HFF-Myc (cell line): ENCODE results near the gene SGMS2.

Experiments used
- DNase-seq: peaks from one replicate; pipeline ENCODE4 v3.0.0-alpha.2; 2011; ENCODE audit warnings: low read depth; ENCODE audit errors: extremely low read depth
- H3K4me3 ChIP-seq: replicated peaks from 2 replicates; pipeline ENCODE4 v1.5.1; 2011; ENCODE audit warnings: low read depth, mild to moderate bottlenecking, control low read depth, low read length
- TF ChIP-seq, protein P1 (sequence below): IDR thresholded peaks from 2 replicates; pipeline ENCODE4 v1.5.1; 2012; ENCODE audit warnings: mild to moderate bottlenecking, low read depth, low read length, control low read depth; ENCODE audit errors: missing control alignments

SGMS2 gene

DNA sequence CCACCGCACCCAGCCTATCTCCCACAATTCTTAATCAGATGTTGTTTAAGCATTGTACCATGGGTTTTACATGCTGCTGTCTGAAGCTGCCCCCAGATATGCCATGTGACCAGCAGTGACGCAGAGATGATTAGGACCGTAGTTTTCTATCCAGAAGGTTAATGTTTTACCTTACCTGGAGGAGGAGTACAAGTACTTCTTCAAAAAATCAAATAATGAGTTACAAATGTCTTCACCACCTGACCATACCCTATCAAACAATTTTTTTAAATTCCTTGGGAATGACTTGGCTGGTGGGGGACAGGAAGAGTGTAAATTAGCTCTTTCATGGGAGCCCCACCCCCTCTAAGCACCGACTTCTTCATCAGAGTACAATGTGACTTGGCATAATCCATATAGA is 16.2 kb upstream of the SGMS2 start:
- TF ChIP-seq, protein P1, sequence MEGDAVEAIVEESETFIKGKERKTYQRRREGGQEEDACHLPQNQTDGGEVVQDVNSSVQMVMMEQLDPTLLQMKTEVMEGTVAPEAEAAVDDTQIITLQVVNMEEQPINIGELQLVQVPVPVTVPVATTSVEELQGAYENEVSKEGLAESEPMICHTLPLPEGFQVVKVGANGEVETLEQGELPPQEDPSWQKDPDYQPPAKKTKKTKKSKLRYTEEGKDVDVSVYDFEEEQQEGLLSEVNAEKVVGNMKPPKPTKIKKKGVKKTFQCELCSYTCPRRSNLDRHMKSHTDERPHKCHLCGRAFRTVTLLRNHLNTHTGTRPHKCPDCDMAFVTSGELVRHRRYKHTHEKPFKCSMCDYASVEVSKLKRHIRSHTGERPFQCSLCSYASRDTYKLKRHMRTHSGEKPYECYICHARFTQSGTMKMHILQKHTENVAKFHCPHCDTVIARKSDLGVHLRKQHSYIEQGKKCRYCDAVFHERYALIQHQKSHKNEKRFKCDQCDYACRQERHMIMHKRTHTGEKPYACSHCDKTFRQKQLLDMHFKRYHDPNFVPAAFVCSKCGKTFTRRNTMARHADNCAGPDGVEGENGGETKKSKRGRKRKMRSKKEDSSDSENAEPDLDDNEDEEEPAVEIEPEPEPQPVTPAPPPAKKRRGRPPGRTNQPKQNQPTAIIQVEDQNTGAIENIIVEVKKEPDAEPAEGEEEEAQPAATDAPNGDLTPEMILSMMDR, result no peak
- no peak for DNase-seq
- H3K4me3 ChIP-seq, result no peak overlapping the region

DNA sequence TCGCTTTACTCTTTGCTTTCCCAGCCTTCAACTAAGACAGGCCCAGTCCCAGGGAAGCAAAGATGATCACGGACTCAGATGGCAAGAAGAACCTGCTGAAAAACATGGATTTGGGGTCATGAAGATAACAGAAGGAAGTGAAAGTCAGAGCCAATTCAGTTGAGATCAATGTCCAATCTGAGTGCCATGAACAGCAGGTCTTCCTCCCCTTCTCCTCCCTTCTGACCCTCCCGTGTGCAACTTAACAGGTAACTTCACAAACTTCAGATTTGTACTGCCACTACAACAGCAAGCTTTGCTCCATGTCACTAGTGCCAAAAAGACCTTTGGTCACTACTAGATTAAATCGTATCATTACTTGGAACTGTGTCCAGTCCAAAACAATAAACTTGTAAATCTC is 15.5 kb upstream of the SGMS2 start:
- DNase-seq, result no peak
- H3K4me3 ChIP-seq, result no peak overlapping the region
- TF ChIP-seq, protein P1, result no peak

DNA sequence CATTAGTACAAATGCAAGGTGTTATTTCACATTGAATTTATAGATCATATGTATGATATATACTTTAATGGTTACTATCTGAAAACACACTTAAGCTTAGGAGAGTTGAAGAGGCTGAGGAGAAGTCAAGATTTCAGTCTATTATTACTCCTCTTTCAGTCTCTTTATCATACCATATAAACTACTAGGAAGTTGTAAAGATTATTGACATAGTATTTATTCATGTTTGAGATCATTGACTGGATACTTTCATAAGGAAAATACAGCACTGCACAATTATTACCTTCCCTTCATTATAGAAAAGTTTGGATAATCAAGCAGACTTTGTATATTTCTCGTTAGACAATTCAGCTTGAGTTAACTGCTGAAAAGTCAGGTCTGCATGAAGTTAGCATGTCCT is 10.0 kb upstream of the SGMS2 start:
- TF ChIP-seq, protein P1, result no peak
- no peak for DNase-seq

DNA sequence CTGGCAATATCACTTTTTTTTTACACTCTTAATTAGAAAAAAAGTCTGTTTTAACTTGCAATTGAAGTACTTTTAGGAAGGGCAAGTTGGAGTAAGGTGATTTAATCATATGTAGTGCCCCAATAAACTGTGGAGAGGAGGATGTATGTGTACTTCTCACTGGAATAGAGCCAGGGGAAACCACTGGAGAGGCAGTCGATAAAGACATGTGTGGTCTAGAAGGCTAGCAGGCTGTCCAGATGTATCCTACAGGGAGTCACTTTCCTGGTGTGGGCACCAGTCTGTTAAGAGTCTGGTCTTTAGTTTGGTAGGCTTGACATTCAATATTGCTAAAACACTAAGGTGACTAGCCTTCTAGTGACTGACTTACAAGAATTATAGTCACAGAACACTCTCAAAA is 9.6 kb upstream of the SGMS2 start:
- DNase-seq, result no peak
- no peak overlapping the region for H3K4me3 ChIP-seq
- TF ChIP-seq, protein P1, result no peak

More for the DNA sequence above, 10.0 kb upstream of the SGMS2 start:
- H3K4me3 ChIP-seq, result no peak overlapping the region

DNA sequence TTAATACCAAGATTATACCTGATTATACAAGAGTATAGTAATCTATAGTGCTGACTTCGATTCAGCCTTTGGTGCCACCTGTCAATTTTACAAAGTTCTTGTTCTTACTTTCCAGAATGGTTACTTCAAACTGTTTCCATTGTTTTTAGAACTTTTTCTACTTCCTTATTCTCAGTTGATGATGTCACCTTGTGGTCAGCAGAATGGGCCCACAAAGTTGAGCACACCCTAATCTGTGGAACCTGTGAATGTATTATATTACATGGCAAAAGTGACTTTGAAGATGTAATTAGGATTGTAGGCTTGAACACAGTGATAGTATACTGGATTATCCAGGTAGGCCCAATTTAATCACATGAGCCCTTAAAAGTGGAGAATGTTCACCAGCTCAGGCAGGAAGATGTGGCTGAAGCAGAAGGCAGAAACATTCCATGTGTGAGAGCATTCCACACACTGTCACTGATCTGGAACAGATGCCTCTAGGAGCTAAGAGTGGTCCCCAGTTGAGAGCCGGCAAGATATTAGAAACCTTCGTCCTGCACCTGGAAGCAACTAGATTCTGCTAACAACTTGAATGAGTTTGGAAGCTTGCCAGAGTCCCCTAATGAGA is 6.3 kb upstream of the SGMS2 start:
- no peak for DNase-seq
- TF ChIP-seq, protein P1, result no peak
- no peak overlapping the region for H3K4me3 ChIP-seq

DNA sequence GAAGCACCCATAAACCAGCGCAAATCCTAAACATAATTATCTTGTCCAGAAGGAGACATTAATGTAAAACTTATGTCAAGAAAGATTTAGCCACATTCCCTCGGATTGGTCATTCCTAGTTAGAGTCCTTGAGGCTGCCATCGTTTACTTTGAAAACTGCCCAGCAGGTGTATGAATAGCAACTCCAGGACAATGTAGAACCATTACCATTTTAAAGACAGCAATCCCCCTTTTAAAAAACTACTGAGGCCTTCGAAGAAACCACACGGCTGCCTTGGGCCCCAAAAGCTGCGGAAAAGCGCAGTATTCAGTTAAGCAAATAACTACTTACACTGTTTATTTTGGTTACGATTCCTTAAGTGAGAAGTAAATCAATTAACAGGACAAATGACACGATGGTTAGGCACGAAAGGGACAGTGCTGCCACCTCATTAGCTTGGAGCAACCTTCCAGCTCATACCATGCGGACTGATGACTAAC is 822 bp upstream of the SGMS2 start:
- H3K4me3 ChIP-seq, result peak overlapping the region; percentile 66
- no peak for DNase-seq
- TF ChIP-seq, protein P1, result no peak
